Measurements from ENCODE around the gene GAK.

Gene GAK

DNA sequence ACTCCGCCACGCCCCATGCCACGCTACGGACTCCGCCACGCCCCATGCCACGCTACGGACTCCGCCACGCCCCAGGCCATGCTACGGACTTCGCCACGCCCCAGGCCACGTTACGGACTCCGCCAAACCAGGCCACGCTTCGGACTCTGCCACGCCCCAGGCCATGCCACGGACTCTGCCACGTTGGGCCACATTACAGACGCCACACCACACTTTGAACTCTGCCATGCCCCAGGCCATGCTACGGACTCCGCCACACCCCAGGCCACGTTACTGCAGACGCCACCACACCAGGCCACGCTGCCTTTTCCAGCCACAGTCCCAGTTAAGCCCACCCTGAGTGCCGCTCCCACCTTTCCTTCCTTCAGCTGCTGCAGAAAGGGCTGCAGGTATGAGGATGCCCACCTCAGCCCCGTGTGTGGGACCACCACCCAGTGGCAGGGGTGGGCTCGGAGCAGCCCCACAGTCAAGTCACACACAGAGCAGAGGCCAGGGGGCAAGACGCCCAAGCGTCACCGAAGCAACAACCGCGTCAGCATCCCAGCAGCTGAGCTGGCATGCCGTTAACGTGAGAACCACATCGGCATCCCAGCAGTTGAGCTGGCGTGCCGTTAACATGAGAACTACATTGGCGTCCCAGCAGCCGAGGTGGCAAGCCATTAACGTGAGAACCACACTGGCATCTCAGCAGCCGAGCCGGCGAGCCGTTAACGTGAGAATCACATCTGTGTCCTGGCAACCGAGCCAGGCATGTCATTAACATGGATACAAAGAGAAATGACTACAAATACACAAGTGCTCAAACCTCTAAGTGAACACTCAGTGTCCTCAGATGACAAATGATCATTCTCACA lies 26.4 kb downstream of the GAK start:
- DNase-seq (ENCODE audit: low read depth), result no peak
- TF ChIP-seq MYC (IDR thresholded peaks at IDR 0.05; ENCODE audit: low read depth, low read length), result no peak
- TF ChIP-seq, protein P1, sequence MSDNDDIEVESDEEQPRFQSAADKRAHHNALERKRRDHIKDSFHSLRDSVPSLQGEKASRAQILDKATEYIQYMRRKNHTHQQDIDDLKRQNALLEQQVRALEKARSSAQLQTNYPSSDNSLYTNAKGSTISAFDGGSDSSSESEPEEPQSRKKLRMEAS (IDR thresholded peaks at IDR 0.05; ENCODE audit: low read depth, low read length), result no peak
- TF ChIP-seq POLR2A (IDR thresholded peaks at IDR 0.05; ENCODE audit: extremely low read depth, insufficient read length), result no peak
- TF ChIP-seq, protein P2, sequence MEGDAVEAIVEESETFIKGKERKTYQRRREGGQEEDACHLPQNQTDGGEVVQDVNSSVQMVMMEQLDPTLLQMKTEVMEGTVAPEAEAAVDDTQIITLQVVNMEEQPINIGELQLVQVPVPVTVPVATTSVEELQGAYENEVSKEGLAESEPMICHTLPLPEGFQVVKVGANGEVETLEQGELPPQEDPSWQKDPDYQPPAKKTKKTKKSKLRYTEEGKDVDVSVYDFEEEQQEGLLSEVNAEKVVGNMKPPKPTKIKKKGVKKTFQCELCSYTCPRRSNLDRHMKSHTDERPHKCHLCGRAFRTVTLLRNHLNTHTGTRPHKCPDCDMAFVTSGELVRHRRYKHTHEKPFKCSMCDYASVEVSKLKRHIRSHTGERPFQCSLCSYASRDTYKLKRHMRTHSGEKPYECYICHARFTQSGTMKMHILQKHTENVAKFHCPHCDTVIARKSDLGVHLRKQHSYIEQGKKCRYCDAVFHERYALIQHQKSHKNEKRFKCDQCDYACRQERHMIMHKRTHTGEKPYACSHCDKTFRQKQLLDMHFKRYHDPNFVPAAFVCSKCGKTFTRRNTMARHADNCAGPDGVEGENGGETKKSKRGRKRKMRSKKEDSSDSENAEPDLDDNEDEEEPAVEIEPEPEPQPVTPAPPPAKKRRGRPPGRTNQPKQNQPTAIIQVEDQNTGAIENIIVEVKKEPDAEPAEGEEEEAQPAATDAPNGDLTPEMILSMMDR (IDR thresholded peaks at IDR 0.05; ENCODE audit: low read depth, low read length), result no peak
- no peak overlapping the region for H3K4me3 ChIP-seq (ENCODE audit: low read depth, low read length)

DNA sequence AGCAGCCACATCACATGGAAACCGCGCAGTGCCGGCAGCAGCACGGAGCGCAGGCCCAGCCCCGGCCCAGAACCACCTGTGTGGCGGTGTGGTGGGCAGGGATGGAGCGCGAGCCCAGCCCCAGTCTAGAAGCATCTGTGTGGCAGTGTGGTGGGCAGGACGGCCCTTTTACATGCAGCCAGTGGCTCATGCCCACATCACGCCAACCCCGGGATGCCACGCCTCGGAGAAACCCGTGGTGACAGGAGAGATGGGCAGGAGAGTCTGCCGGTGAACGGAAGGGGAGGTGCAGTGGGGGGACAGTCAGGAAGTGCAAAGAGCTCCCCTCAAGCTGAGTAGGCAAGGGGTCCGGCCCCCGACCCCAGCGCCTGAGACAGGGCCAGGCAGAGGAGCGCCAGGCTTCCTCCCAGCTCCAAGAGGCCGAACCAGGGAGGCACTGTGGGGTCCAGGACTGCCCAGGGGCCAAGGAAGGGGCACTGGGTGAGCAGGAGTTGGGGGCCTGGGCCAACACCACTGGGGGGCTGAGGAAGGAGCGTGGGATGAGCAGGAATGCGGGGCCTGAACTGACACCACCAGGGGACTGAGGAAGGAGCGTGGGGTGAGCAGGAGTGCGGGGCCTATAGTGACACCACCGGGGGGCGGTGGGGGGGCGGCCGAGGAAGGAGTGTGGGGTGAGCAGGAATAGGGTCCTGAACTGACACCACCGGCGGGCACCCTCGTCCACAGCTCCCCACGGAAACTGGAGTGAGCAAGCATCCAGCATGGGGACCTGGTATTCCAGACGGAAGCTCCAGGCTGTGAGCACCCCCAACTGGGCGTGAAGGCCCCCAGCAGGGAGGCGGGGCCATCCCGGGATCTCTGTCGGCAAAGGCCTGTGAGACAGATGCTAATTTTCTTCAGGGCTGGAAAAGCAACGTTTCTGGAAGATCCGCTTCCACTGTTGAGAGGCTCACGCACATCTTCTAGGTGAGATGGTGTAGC lies 28.8 kb downstream of the GAK start:
- TF ChIP-seq, protein P1 (IDR thresholded peaks at IDR 0.05; ENCODE audit: low read depth, low read length), result no peak
- TF ChIP-seq, protein P2 (IDR thresholded peaks at IDR 0.05; ENCODE audit: low read depth, low read length), result no peak
- TF ChIP-seq MYC (IDR thresholded peaks at IDR 0.05; ENCODE audit: low read depth, low read length), result no peak
- no peak for TF ChIP-seq POLR2A (IDR thresholded peaks at IDR 0.05; ENCODE audit: extremely low read depth, insufficient read length)
- no peak for DNase-seq (ENCODE audit: low read depth)
- no peak overlapping the region for H3K4me3 ChIP-seq (ENCODE audit: low read depth, low read length)

DNA sequence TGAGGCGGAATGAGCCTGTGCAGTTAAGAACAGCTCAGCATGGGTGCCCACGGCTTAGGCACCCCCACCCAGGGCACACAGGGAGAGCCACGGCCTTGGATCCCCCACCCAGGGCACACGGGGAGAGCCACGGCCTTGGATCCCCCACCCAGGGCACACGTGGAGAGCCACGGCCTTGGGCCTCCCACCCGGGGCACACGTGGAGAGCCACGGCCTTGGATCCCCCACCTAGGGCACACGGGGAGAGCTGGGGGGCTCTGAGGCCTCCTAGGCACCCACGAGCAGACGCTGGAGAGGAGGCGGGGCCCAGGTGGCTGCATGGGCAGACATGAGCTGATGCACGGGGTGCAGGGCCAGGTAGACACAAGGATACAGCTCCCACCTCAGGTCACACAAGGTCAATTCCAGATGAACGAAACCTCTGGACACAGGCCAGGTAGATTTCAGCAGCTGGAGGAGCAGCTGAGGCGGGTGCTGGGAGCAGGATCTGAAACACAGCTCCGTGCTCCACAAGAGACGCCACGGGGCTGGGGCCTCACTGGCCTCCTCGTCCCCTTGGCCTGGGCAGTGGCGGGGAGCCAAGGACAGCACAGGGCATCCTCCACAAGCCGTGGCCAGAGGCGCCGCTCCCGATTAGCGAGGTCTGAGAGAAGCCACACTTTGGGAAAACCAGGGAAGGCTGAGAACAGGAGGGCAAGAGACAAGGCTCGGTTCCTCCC lies 30.8 kb downstream of the GAK start:
- DNase-seq (ENCODE audit: low read depth), result no peak
- H3K4me3 ChIP-seq (ENCODE audit: low read depth, low read length), result no peak overlapping the region
- no peak for TF ChIP-seq POLR2A (IDR thresholded peaks at IDR 0.05; ENCODE audit: extremely low read depth, insufficient read length)
- TF ChIP-seq, protein P1 (IDR thresholded peaks at IDR 0.05; ENCODE audit: low read depth, low read length), result no peak
- TF ChIP-seq, protein P2 (IDR thresholded peaks at IDR 0.05; ENCODE audit: low read depth, low read length), result no peak
- TF ChIP-seq MYC (IDR thresholded peaks at IDR 0.05; ENCODE audit: low read depth, low read length), result no peak

DNA sequence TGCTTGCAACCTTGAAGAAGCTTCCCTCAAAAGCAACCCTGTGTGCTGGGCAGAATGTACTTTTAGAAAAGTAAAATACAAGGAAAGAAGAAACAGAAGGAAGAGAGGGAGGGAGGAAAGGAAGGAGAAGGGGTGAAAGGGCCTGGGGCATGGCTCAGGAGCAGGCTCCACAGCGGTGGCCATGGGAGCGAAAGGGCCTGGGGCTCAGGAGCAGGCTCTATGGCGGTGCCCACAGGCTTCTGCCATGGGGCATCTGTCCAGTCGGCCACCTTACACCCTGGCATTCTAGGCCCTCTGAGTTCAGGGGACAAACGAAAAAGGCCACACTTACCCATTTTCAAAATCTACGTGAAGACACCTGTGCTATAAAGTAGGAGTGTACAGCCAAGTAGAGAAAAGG lies 31.4 kb downstream of the GAK start:
- DNase-seq (ENCODE audit: low read depth), result no peak
- no peak overlapping the region for H3K4me3 ChIP-seq (ENCODE audit: low read depth, low read length)
- TF ChIP-seq, protein P2 (IDR thresholded peaks at IDR 0.05; ENCODE audit: low read depth, low read length), result no peak
- TF ChIP-seq POLR2A (IDR thresholded peaks at IDR 0.05; ENCODE audit: extremely low read depth, insufficient read length) (no peak), MYC (IDR thresholded peaks at IDR 0.05; ENCODE audit: low read depth, low read length) (no peak)
- TF ChIP-seq, protein P1 (IDR thresholded peaks at IDR 0.05; ENCODE audit: low read depth, low read length), result no peak

DNA sequence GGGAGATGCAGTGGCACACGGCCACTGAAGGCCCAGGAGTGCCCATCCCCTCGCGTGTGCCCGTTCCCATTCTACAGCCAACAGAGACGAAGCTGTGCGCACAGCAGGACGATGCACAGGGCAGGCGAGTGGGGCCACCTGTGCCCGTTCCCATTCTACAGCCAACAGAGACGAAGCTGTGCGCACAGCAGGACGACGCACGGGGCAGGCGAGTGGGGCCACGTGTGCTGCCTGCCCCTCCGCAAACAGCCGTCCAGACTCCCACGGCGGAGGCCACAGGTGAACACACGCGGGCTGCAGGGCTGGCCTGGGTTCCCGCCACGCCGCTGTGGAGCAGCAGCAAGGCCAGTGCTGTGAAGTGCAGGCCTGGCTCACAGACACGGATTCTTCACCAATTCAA lies 32.0 kb downstream of the GAK start:
- no peak for DNase-seq (ENCODE audit: low read depth)
- TF ChIP-seq, protein P2 (IDR thresholded peaks at IDR 0.05; ENCODE audit: low read depth, low read length), result no peak
- no peak for TF ChIP-seq MYC (IDR thresholded peaks at IDR 0.05; ENCODE audit: low read depth, low read length)
- no peak for TF ChIP-seq POLR2A (IDR thresholded peaks at IDR 0.05; ENCODE audit: extremely low read depth, insufficient read length)
- TF ChIP-seq, protein P1 (IDR thresholded peaks at IDR 0.05; ENCODE audit: low read depth, low read length), result no peak
- H3K4me3 ChIP-seq (ENCODE audit: low read depth, low read length), result no peak overlapping the region

Data from NB4 (cell line).